Lower lobe of right lung (tissue), 2 donors: ENCODE results near the gene LUC7L3. TPM values are rescaled to one million over a fixed set of nuclear protein-coding genes. Genes with fewer than 3 reads are reported as not detected.

Experiments used
- ATAC-seq, 2 donors: fragments of 200-7000 bp; cut with Tn5 transposase; one replicate each; pipeline ENCODE4 v1.9.1; 2020 to 2022; ENCODE audit warnings: mild to moderate bottlenecking in 2 of 2, moderate library complexity in 2 of 2
- DNase-seq: peaks from one replicate; pipeline ENCODE4 v3.0.0-alpha.2; 2020
- H3K27ac ChIP-seq: fragments of 200-600 bp; one replicate; pipeline ENCODE4 v1.8.0; 2022
- H3K27me3 ChIP-seq: fragments of 200-600 bp; one replicate; pipeline ENCODE4 v1.8.0; 2022; ENCODE audit warnings: low read depth
- H3K36me3 ChIP-seq: fragments of 200-600 bp; one replicate; pipeline ENCODE4 v1.8.0; 2022; ENCODE audit warnings: mild to moderate bottlenecking
- H3K4me1 ChIP-seq: fragments of 200-600 bp; one replicate; pipeline ENCODE4 v1.8.0; 2022
- H3K4me3 ChIP-seq: fragments of 200-600 bp; one replicate; pipeline ENCODE4 v1.8.0; 2022; ENCODE audit warnings: mild to moderate bottlenecking
- H3K9me3 ChIP-seq: fragments of 200-600 bp; one replicate; pipeline ENCODE4 v1.8.0; 2022
- intact Hi-C: fragments of 100-400 bp; cut with DNase I; formaldehyde crosslinking; loops from one replicate; pipeline ENCODE4 v1.11.0; 2022
- long read RNA-seq: library from polyadenylated mRNA; unstranded; transcript quantifications from one replicate; pipeline ENCODE4 v2.0.0, GENCODE V29; 2021
- total RNA-seq: library from RNA; stranded (reverse); fragmentation: NEBNext Ultra II Directional; extraction: Animal tissue kit (Norgen Biotek cat#: 25700); gene quantifications from one replicate; pipeline ENCODE4 v1.2.1, GENCODE V29; 2021
- TF ChIP-seq, protein P1 (sequence below): fragments of 200-600 bp; IDR thresholded peaks from one replicate; pipeline ENCODE4 v1.8.0; 2022; ENCODE audit warnings: antibody characterized with exemption, mild to moderate bottlenecking
- donor health status: DM: no; HTN: yes; CAD: no; lungs with severe emphysema.

The LUC7L3 gene, protein sequence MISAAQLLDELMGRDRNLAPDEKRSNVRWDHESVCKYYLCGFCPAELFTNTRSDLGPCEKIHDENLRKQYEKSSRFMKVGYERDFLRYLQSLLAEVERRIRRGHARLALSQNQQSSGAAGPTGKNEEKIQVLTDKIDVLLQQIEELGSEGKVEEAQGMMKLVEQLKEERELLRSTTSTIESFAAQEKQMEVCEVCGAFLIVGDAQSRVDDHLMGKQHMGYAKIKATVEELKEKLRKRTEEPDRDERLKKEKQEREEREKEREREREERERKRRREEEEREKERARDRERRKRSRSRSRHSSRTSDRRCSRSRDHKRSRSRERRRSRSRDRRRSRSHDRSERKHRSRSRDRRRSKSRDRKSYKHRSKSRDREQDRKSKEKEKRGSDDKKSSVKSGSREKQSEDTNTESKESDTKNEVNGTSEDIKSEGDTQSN
- total RNA-seq, result 106 TPM
- long read RNA-seq, full-length matches to known transcripts, result 6 of 86 reads
- long read RNA-seq, partial matches to known transcripts, result 53 of 86 reads
- long read RNA-seq, other reads (novel, unspliced or antisense), result 27 of 86 reads

DNA sequence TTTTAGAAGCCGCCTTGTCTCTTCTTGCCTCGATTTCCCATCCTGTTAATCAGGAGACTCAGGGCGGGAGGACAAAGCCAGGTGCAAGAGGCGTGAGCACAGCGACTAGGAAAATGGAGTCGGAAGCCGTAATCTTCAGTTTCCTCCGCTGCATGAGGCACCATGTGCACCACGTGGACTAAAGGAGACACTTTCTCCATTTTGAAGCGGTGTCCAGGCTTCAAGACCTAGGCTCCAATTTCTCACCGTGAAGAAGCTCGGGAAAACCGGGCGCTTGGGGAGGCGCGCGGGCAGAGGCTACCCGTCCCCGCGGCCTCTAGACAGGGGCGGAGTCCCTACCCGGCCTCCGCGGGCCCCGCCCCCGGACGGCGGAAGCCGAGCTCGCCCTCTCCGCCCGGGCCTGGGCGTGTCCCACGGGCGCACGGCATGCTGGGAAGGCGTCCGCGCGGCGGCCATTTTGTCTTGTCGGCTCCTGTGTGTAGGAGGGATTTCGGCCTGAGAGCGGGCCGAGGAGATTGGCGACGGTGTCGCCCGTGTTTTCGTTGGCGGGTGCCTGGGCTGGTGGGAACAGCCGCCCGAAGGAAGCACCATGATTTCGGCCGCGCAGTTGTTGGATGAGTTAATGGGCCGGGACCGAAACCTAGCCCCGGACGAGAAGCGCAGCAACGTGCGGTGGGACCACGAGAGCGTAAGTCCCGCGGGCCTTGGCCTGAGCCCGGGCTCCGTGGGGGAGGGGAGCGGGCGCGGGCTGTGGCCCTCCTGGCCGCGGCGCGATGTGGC lies at the start of gene LUC7L3:
TSS of gene LUC7L3 (plus strand) at position 460 of the 780 bp plus-strand sequence. CDS start at position 590, 130 bp downstream.
- H3K9me3 ChIP-seq, result no peaks in the 10 kb centered on the region
- ATAC-seq, result peak; percentile 99
- TF ChIP-seq, protein P1, sequence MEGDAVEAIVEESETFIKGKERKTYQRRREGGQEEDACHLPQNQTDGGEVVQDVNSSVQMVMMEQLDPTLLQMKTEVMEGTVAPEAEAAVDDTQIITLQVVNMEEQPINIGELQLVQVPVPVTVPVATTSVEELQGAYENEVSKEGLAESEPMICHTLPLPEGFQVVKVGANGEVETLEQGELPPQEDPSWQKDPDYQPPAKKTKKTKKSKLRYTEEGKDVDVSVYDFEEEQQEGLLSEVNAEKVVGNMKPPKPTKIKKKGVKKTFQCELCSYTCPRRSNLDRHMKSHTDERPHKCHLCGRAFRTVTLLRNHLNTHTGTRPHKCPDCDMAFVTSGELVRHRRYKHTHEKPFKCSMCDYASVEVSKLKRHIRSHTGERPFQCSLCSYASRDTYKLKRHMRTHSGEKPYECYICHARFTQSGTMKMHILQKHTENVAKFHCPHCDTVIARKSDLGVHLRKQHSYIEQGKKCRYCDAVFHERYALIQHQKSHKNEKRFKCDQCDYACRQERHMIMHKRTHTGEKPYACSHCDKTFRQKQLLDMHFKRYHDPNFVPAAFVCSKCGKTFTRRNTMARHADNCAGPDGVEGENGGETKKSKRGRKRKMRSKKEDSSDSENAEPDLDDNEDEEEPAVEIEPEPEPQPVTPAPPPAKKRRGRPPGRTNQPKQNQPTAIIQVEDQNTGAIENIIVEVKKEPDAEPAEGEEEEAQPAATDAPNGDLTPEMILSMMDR, result no peak
- peak within 1 kb of the TSS; percentile 98 for H3K27ac ChIP-seq
- peak; percentile 96 for DNase-seq
- intact Hi-C loops, result no loop called here
- no peaks in the 10 kb centered on the region for H3K27me3 ChIP-seq
- peaks cover 39% of the 10 kb centered on the region for H3K4me1 ChIP-seq
- H3K4me3 ChIP-seq, result peak within 1 kb of the TSS; percentile 98
- H3K36me3 ChIP-seq, result no peaks in the 10 kb centered on the region

DNA sequence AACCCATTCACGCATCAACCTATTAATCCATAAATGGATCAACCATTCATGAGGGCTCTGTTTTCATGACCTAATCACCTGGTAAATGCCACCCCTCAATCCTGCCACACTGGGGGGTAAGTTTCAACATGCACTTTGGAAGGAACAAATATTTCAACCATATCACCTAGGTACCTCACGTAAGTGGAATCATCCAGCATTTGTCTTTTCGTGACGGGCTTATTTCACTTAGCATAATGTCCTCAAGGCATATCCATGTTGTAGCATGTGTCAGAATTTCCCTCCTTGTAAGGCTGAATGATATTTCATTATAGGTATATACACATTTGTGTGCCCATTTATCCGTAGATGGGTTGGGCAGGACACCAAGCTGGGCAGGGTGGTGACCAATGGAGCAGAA lies 47.3 kb upstream of the LUC7L3 start:
- H3K4me1 ChIP-seq, result peaks cover 10% of the 10 kb centered on the region
- TF ChIP-seq, protein P1, result no peak
- peaks cover 6% of the 10 kb centered on the region for H3K36me3 ChIP-seq
- H3K4me3 ChIP-seq, result no peak overlapping the region
- DNase-seq, result no peak
- H3K27ac ChIP-seq, result no peak overlapping the region
- ATAC-seq, result no peak
- H3K9me3 ChIP-seq, result no peaks in the 10 kb centered on the region
- H3K27me3 ChIP-seq, result no peaks in the 10 kb centered on the region
- intact Hi-C loops, result no loop called here

DNA sequence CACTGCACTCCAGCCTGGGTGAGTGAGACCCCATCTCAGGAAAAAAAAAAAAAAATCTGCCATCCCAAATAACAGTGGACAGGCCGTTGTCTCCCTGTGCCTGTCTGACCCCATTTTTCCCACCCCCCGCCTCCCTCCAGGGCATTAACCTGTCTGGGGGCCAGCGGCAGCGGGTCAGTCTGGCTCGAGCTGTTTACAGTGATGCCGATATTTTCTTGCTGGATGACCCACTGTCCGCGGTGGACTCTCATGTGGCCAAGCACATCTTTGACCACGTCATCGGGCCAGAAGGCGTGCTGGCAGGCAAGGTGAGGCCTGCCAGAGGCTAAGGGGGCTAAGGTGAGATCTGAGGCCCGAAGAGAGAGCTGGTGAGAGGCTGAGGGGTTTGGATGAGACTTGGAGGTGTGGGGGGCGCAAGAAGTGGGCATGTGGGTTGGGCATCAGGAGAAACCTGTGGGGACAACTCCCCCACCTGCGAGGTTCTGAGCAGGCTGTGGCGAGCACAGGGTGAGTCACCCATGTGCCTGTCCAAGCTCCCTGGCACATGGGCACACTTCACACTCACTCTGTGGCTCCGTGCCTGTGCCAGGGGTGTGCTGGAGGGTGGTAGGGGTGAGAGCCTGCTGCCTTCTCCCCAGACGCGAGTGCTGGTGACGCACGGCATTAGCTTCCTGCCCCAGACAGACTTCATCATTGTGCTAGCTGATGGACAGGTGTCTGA lies 46.4 kb upstream of the LUC7L3 start:
- H3K4me3 ChIP-seq, result no peak overlapping the region
- intact Hi-C loops, result no loop called here
- peaks cover 6% of the 10 kb centered on the region for H3K36me3 ChIP-seq
- TF ChIP-seq, protein P1, result no peak
- no peaks in the 10 kb centered on the region for H3K9me3 ChIP-seq
- DNase-seq (no peak), ATAC-seq (peak in 1 of 2 donors; percentile 45)
- H3K4me1 ChIP-seq, result peaks cover 10% of the 10 kb centered on the region
- H3K27ac ChIP-seq, result no peak overlapping the region
- H3K27me3 ChIP-seq, result no peaks in the 10 kb centered on the region

DNA sequence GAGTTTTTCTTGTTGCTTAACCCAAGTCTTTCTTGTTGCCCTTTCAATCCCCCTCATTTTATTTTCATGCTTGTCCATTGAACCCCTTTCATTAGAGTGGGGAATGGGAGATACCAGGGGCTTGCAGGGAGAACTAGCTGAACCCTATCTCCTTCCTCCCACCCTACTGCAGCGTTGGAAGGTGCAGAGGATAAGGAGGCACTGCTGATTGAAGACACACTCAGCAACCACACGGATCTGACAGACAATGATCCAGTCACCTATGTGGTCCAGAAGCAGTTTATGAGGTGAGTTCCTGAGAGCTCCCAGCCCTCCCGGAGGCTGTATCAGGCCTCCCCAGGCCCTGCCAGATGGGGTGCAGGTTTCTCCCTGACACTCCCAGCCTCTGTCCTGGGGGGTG lies 44.2 kb upstream of the LUC7L3 start:
- no peak overlapping the region for H3K4me3 ChIP-seq
- H3K9me3 ChIP-seq, result no peaks in the 10 kb centered on the region
- no peak for ATAC-seq
- intact Hi-C loops, result no loop called here
- TF ChIP-seq, protein P1, result no peak
- H3K27ac ChIP-seq, result no peak overlapping the region
- peaks cover 9% of the 10 kb centered on the region for H3K36me3 ChIP-seq
- H3K27me3 ChIP-seq, result no peaks in the 10 kb centered on the region
- no peak for DNase-seq
- H3K4me1 ChIP-seq, result peaks cover 10% of the 10 kb centered on the region

- H3K9me3 ChIP-seq, result no peaks in the 10 kb centered on the region
- no peak overlapping the region for H3K4me3 ChIP-seq
- peaks cover 9% of the 10 kb centered on the region for H3K4me1 ChIP-seq
- TF ChIP-seq, protein P1, result no peak
- intact Hi-C loops, result no loop called here
- ATAC-seq, result no peak
- no peaks in the 10 kb centered on the region for H3K27me3 ChIP-seq
- peaks cover 9% of the 10 kb centered on the region for H3K36me3 ChIP-seq
- DNase-seq, result no peak
- H3K27ac ChIP-seq, result no peak overlapping the region
Measured at GRCh38 chr17:50675627-50676026, 43.8 kb upstream of the LUC7L3 start.
